CD1c-positive myeloid dendritic cell (primary cell): Measurements from ENCODE around the gene CHST11.

Experiments
- DNase-seq: peaks from one replicate; pipeline ENCODE4 v3.0.0-alpha.2; 2016; ENCODE audit errors: extremely low spot score

The CHST11 gene

GRCh38 chr12:104653730-104654664, 197.2 kb downstream of the CHST11 start:
- DNase-seq = no peak

DNA sequence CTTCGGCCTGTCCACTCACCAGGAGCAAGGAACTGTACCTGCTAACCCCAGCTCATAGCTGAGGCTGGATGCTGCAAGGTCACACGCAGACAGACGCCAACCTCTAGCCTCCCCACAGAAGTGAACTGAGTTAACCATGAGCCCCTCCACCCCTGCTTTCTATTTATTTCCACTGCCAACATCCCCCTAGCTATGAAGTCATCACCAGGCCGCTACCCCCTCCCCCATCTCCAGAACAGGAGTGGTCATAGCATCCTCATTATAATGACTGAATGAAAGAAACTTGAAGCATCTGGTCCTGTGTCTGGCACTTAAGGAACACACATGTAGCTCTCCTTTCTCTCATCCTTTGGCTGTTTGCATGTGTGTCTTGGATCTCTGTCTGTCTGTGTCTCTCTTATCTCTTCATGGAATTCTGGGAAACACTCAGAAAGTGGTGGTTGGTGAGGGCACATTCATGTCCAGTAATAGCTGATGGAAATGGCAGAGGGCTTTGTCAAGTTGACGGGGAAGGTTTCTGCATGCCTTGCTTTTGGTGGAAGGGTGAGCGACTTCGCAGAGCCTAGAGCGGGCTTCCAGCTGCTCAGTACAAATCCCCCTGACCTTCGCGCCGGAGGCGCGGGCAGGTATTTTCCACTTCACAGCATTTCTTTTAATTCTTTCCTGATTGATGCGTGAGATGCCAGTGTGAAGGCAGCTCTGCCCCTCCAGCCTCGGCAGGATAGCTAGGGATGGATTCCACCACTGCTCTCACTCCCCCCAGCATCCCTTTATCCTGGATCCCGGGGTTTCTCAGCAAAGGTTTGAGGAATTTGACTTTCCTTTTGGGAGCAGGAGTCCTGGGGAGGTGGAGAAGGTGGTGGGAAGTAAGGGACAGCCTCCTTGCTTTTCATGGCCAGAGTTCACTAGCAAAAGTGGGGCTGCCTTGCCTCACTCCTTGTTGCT, 198.2 kb downstream of the CHST11 start:
- no peak for DNase-seq

GRCh38 chr12:104656383-104656782, 199.6 kb downstream of the CHST11 start:
- DNase-seq = no peak

- DNase-seq = no peak
Measured at GRCh38 chr12:104656921-104657320, 200.2 kb downstream of the CHST11 start.

GRCh38 chr12:104657726-104658484, 201.2 kb downstream of the CHST11 start:
- DNase-seq = no peak

- DNase-seq = no peak
Measured at GRCh38 chr12:104659058-104659457, 202.3 kb downstream of the CHST11 start.

DNA sequence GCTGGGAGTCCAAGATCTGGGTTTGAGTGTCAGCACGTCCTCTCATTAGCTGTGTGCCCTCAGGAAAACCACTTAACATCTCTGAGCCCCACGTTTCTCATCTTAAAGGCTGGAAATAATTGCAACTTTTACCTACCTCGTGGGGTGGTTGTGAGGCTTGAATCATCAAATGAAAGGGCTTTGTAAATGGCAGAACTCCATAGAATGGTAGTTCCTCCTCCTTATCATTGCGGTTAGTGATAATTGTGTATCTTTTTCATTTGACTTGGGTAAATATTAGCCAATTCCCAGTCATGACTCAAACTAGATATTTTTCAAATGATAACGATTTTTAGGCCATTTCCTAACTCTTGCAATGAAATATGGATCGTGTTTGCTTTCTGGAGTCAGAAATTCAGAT, 205.5 kb downstream of the CHST11 start:
- DNase-seq = no peak

GRCh38 chr12:104662908-104663307, 206.2 kb downstream of the CHST11 start:
- DNase-seq = no peak

- no peak for DNase-seq
Measured at GRCh38 chr12:104664351-104664750, 207.6 kb downstream of the CHST11 start.

GRCh38 chr12:104665296-104665695, 208.5 kb downstream of the CHST11 start:
- DNase-seq = no peak

GRCh38 chr12:104667139-104667538, 210.4 kb downstream of the CHST11 start:
- peak; percentile 71 for DNase-seq

DNA sequence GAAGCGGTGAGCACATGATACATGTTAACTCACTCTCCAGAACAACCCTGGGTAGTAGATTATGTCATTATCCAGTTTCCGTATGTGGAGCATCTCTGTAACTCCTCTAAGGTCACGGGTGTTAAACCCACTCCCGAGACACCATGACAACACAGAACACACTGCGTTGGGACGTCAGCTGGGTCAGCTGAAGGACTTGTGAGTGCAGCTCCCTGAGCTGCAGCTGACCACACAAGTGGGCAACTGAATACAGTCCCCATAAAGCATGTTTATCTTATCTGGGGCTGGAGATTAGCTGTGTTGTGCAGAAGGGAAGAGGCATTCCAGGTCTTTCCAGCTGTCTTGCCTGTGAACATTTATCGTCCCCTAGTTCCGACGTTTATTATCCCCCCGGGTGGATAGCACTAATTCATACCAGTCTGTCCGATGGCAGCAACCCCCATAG, 211.5 kb downstream of the CHST11 start:
- DNase-seq = peak; percentile 67

DNA sequence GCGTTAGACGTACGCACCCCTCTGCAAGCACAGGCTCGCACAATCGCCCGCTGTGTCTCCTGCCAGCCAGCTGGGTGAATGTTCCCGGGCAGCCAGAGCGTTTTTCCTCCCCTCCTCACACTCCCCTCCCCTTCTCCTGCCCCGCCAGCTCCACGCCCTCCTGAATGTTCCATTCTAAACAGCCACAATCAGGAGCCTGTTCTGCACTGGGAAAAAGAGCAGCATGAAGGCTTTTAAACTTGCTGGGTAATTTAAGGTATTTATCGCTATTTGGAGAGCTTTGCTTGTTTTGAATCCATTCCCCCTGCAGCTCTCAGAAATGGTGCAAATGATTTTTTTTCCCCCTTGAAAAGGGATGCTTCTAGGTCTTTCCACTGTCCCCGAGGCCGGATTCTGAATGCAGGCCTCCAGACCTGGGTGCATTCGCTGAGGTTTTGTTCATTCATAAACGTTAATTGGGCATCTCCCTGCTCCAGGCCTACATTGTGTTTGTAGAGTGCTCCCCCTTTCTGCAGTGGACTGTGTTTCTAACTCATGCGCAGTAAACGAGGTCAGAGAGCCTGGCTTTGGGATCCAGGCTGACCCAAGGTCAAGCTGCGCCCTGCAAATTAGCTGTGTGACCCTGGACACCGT, 212.5 kb downstream of the CHST11 start:
- DNase-seq = peak; percentile 32

GRCh38 chr12:104669851-104670337, 213.1 kb downstream of the CHST11 start:
- DNase-seq = peak; percentile 84

DNA sequence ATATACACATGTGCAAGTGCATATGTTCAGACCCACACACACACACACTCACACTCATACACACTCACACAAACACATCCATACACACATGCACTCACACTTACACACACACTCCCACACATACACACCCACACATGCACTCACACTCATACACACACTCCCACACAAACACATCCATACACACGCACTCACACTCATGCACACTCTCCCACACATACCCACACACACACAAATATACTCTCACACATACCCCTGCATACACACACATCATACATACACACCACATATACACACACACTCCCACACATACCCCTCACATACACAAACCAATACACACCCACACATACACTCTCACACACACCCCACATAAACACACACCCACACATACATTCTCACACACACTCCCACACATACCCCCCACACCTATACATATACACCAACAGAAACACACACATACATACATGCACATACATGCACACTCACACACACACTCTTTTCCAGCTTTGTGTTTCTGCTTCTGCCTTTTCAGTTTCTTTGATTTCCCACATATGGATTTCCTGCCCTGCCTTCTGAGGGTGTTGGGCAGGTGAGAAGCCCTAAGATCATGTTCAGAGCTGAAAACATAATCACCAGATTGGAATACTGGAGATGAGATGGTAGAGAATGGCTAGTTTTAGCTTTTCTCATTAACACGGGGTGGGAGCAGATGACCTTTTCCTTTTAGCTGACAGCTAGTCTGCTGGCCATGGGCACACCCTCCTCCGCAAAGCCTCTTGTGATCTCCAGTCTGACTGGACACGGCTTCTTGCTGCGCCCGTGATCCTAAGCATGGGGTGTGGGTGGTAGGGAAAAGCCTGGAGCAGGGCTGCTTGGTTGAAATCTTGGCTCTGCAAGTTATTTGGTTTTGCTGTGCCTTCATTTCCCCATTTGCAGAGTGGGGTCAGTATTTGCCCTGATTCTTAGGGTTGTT, 214.0 kb downstream of the CHST11 start:
- peak; percentile 92 for DNase-seq

- peak; percentile 98 for DNase-seq
Measured at GRCh38 chr12:104671409-104672095, 214.8 kb downstream of the CHST11 start.

- no peak for DNase-seq
Measured at GRCh38 chr12:104672096-104672445, 215.3 kb downstream of the CHST11 start.

- DNase-seq = peak; percentile 93
Measured at GRCh38 chr12:104672501-104673265, 215.9 kb downstream of the CHST11 start.
